Liver (tissue), 9 donors: ENCODE measurements around the gene CHST13. TPM values are rescaled to one million over a fixed set of nuclear protein-coding genes. Genes with fewer than 3 reads are reported as not detected.

Source experiments
- DNase-seq: peaks from one replicate; pipeline ENCODE4 v3.0.0-alpha.2; 2017; ENCODE audit warnings: low spot score
- H3K27ac ChIP-seq, 2 donors: one replicate each; pipeline ENCODE4 v1.7.0; 2013; ENCODE audit warnings: inconsistent platforms in 2 of 2, low read length in 2 of 2, control low read depth in 1 of 2, low read depth in 1 of 2, mild to moderate bottlenecking in 1 of 2
- H3K27me3 ChIP-seq, 4 donors: one replicate each; pipeline versions ENCODE4 v1.6.1 to v1.7.0; 2013; ENCODE audit warnings: low read length in 3 of 4, inconsistent platforms in 1 of 4, mild to moderate bottlenecking in 1 of 4, moderate library complexity in 1 of 4; ENCODE audit not compliant: control insufficient read depth in 4 of 4, insufficient read depth in 4 of 4
- H3K36me3 ChIP-seq, 4 donors: one replicate each; pipeline versions ENCODE4 v1.6.1 to v1.7.0; 2013; ENCODE audit warnings: low read length in 3 of 4, mild to moderate bottlenecking in 3 of 4, low read depth in 1 of 4, moderate library complexity in 1 of 4; ENCODE audit not compliant: control insufficient read depth in 4 of 4, insufficient read depth in 3 of 4
- H3K4me1 ChIP-seq, 4 donors: one replicate each; pipeline versions ENCODE4 v1.6.1 to v1.7.0; 2013; ENCODE audit warnings: low read length in 3 of 4, mild to moderate bottlenecking in 3 of 4, moderate library complexity in 1 of 4; ENCODE audit not compliant: control insufficient read depth in 4 of 4, insufficient read depth in 4 of 4
- H3K4me3 ChIP-seq, 3 donors: one replicate each; pipeline versions ENCODE4 v1.6.1 to v1.7.0; 2013; ENCODE audit warnings: low read length in 3 of 3, control low read depth in 1 of 3, low read depth in 1 of 3, mild to moderate bottlenecking in 1 of 3
- H3K9ac ChIP-seq, 2 donors: one replicate each; pipeline ENCODE4 v1.7.0; 2013; ENCODE audit warnings: low read length in 2 of 2, mild to moderate bottlenecking in 2 of 2, moderate library complexity in 2 of 2, control low read depth in 1 of 2, low read depth in 1 of 2
- H3K9me3 ChIP-seq, 4 donors: one replicate each; pipeline versions ENCODE4 v1.6.1 to v1.7.0; 2013; ENCODE audit warnings: low read length in 3 of 4; ENCODE audit not compliant: control insufficient read depth in 4 of 4
- EGR1 ChIP-seq, 2 donors: IDR thresholded peaks; 2 replicates each; pipeline ENCODE4 v1.6.1; 2016 to 2018; ENCODE audit warnings: antibody characterized with exemption in 2 of 2, low read depth in 2 of 2
- FOXA1 ChIP-seq: IDR thresholded peaks from 2 replicates; pipeline ENCODE4 v1.6.1; 2016; ENCODE audit warnings: antibody characterized with exemption
- FOXA2 ChIP-seq: IDR thresholded peaks from 2 replicates; pipeline ENCODE4 v1.6.1; 2016; ENCODE audit warnings: antibody characterized with exemption
- GABPA ChIP-seq, 2 donors: IDR thresholded peaks in 1 of 2; conservative IDR thresholded peaks in 1 of 2; 2 replicates each; pipeline ENCODE4 v1.6.1; 2016; ENCODE audit warnings: antibody characterized with exemption in 2 of 2, mild to moderate bottlenecking in 1 of 2, moderate library complexity in 1 of 2
- HNF4A ChIP-seq, 2 donors: conservative IDR thresholded peaks; 2 replicates each; pipeline ENCODE4 v1.6.1; 2016; ENCODE audit warnings: antibody characterized with exemption in 2 of 2, mild to moderate bottlenecking in 2 of 2
- HNF4G ChIP-seq: IDR thresholded peaks from 2 replicates; pipeline ENCODE4 v1.6.1; 2016; ENCODE audit warnings: antibody characterized with exemption
- JUND ChIP-seq, 2 donors: IDR thresholded peaks; 2 replicates each; pipeline ENCODE4 v1.6.1; 2016; ENCODE audit warnings: antibody characterized with exemption in 2 of 2
- MAX ChIP-seq: IDR thresholded peaks from 2 replicates; pipeline ENCODE4 v1.6.1; 2016; ENCODE audit warnings: antibody characterized with exemption
- NR2F2 ChIP-seq: IDR thresholded peaks from 2 replicates; pipeline ENCODE4 v1.6.1; 2016; ENCODE audit warnings: antibody characterized with exemption
- RAD21 ChIP-seq, 2 donors: IDR thresholded peaks; 2 replicates each; pipeline ENCODE4 v1.6.1; 2016; ENCODE audit warnings: antibody characterized with exemption in 2 of 2, mild to moderate bottlenecking in 2 of 2
- REST ChIP-seq: IDR thresholded peaks from 2 replicates; pipeline ENCODE4 v1.6.1; 2016; ENCODE audit warnings: antibody characterized with exemption, mild to moderate bottlenecking
- RXRA ChIP-seq, 2 donors: IDR thresholded peaks; 2 replicates each; pipeline ENCODE4 v1.6.1; 2017 to 2018; ENCODE audit warnings: antibody characterized with exemption in 2 of 2, mild to moderate bottlenecking in 1 of 2
- SP1 ChIP-seq: IDR thresholded peaks from 2 replicates; pipeline ENCODE4 v1.6.1; 2018; ENCODE audit warnings: antibody characterized with exemption, mild to moderate bottlenecking
- TAF1 ChIP-seq: conservative IDR thresholded peaks from 2 replicates; pipeline ENCODE4 v1.6.1; 2016; ENCODE audit warnings: antibody characterized with exemption, mild to moderate bottlenecking
- YY1 ChIP-seq: IDR thresholded peaks from 2 replicates; pipeline ENCODE4 v1.6.1; 2016; ENCODE audit warnings: antibody characterized with exemption, mild to moderate bottlenecking
- ZBTB33 ChIP-seq: IDR thresholded peaks from 2 replicates; pipeline ENCODE4 v1.6.1; 2016; ENCODE audit warnings: antibody characterized with exemption
- WGBS: extraction: QIAGEN DNeasy Blood & Tissue Kit; methylation state at CpG from one replicate; pipeline ENCODE4 v1.1.7; 2013; 5-methylcytosine and 5-hydroxymethylcytosine counted together
- polyA plus RNA-seq, 2 donors: library from polyadenylated mRNA; stranded (reverse) in 1 of 2; unstranded in 1 of 2; fragments of 200-250 nt in 1 of 2; fragments of >200 nt in 1 of 2; fragmentation: Nextera tagmentation in 1 of 2; extraction: Ambion mirVana in 1 of 2; gene quantifications; one replicate each; pipeline versions ENCODE4 v1.2.1 to v1.2.3, GENCODE V29; 2013 to 2015
- total RNA-seq, 2 donors: library from RNA; depleted of rRNA; stranded (reverse); fragments of >200 nt; gene quantifications; one replicate each; pipeline ENCODE4 v1.2.3, GENCODE V29; 2014
- TF ChIP-seq, protein P1 (sequence below): fragments of 150-350 bp; IDR thresholded peaks from 2 replicates; pipeline ENCODE4 v1.5.1; 2017; ENCODE audit warnings: improper control_type of control experiment, low read depth, low read length; ENCODE audit not compliant: missing input control
- TF ChIP-seq, protein P2 (sequence below): IDR thresholded peaks from 2 replicates; pipeline ENCODE4 v1.6.1; 2016; ENCODE audit warnings: antibody characterized with exemption
- donor health status: healthy.
- donor health status: healthy.
- donor health status: healthy.
- donor health status: healthy.
- donor health status: healthy.

CHST13 gene
- total and polyA plus RNA-seq, 4 donors: 19.7 to 39.1 (median 25.2) TPM

- TF ChIP-seq ZBTB33: no peak
These were observed 49.6 kb downstream of the CHST13 start (continued) for GRCh38 chr3:126573492-126574117.

GRCh38 chr3:126577261-126577660 is 53.3 kb downstream of the CHST13 start:
- 86% methylated on average over 2 of the region's 2 CpGs for WGBS
- H3K4me1 ChIP-seq: no peaks in the 10 kb centered on the region
- no peaks in the 10 kb centered on the region for H3K27me3 ChIP-seq
- no peak overlapping the region for H3K9ac ChIP-seq
- no peak overlapping the region for H3K4me3 ChIP-seq
- peaks cover 0 to 1% (median 0%) of the 10 kb centered on the region in 4 donors for H3K9me3 ChIP-seq
- TF ChIP-seq ZBTB33: no peak
- TF ChIP-seq GABPA (IDR thresholded peaks at IDR 0.05 in 1 of 2, conservative IDR thresholded peaks at IDR 0.05 in 1 of 2): no peak
- TF ChIP-seq SP1: no peak
- TF ChIP-seq HNF4G: no peak
- no peak for TF ChIP-seq RXRA (IDR thresholded peaks at IDR 0.05)
- no peak for TF ChIP-seq MAX
- TF ChIP-seq, protein P1, sequence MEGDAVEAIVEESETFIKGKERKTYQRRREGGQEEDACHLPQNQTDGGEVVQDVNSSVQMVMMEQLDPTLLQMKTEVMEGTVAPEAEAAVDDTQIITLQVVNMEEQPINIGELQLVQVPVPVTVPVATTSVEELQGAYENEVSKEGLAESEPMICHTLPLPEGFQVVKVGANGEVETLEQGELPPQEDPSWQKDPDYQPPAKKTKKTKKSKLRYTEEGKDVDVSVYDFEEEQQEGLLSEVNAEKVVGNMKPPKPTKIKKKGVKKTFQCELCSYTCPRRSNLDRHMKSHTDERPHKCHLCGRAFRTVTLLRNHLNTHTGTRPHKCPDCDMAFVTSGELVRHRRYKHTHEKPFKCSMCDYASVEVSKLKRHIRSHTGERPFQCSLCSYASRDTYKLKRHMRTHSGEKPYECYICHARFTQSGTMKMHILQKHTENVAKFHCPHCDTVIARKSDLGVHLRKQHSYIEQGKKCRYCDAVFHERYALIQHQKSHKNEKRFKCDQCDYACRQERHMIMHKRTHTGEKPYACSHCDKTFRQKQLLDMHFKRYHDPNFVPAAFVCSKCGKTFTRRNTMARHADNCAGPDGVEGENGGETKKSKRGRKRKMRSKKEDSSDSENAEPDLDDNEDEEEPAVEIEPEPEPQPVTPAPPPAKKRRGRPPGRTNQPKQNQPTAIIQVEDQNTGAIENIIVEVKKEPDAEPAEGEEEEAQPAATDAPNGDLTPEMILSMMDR: no peak
- TF ChIP-seq NR2F2: no peak
- TF ChIP-seq JUND (IDR thresholded peaks at IDR 0.05): no peak
- no peak for TF ChIP-seq YY1
- TF ChIP-seq FOXA2: no peak
- no peak for TF ChIP-seq FOXA1
- TF ChIP-seq EGR1 (IDR thresholded peaks at IDR 0.05; ENCODE audit: low read depth in 2 of 2): no peak
- TF ChIP-seq TAF1: no peak
- no peak for TF ChIP-seq HNF4A (conservative IDR thresholded peaks at IDR 0.05)
- no peak for TF ChIP-seq REST
- TF ChIP-seq RAD21 (IDR thresholded peaks at IDR 0.05): no peak
- TF ChIP-seq, protein P2, sequence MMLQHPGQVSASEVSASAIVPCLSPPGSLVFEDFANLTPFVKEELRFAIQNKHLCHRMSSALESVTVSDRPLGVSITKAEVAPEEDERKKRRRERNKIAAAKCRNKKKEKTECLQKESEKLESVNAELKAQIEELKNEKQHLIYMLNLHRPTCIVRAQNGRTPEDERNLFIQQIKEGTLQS: no peak
- no peaks in the 10 kb centered on the region for H3K36me3 ChIP-seq
- no peak for DNase-seq
- H3K27ac ChIP-seq: no peak overlapping the region
